GM12874 (cell line): ENCODE results near the gene APOBEC3F.

ENCODE experiments used
- CTCF ChIP-seq: IDR thresholded peaks from 2 replicates; pipeline ENCODE4 v1.5.1; 2011; ENCODE audit warnings: low read depth, mild to moderate bottlenecking, control low read depth, low read length, moderate library complexity; ENCODE audit not compliant: insufficient read depth

APOBEC3F gene

DNA sequence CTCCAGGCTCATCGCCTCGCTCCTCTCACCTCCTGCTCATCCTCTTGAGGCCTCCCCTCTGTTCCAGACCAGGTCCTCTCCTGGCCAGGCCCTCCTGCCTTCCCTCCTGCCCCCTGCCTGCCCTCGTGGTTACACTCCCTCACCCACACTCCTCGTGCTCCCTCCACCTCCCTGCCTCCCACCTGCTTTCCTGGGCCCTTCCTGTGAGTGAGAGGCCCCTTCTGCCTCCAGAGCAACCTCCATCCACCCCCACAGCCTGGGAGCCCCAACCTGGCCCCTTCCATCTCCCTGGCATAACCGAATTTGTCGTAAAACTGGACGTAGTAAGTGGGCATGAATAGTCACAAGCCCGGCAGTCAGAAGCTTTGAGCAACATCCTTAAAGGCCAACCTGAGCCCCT lies 40.9 kb downstream of the APOBEC3F start:
- no peak for TF ChIP-seq CTCF

GRCh38 chr22:39083212-39084165 lies 42.8 kb downstream of the APOBEC3F start:
- no peak for TF ChIP-seq CTCF

DNA sequence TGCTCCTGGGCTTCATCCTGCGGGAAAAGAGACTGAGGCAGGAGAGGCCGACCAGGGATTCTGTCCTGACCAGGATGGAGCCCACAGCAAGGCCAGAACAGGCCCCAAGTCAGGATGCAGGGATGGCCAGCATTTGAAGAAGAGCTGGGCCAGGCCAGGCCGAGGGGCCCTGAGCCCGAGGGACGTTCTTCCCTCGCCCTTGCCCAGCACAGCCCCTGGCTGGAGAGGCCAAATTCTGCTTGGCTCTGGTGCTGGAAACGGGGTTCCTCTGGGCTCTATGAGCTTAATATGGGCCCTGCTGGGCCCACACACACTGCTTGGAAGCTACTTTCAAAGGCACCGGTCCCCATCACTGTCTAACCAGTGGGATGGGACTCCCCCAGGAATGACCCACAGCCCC lies 44.0 kb downstream of the APOBEC3F start:
- no peak for TF ChIP-seq CTCF

- TF ChIP-seq CTCF = no peak
Observed at GRCh38 chr22:39087098-39087497, 46.4 kb downstream of the APOBEC3F start.

GRCh38 chr22:39087881-39088684 lies 47.4 kb downstream of the APOBEC3F start:
- no peak for TF ChIP-seq CTCF

DNA sequence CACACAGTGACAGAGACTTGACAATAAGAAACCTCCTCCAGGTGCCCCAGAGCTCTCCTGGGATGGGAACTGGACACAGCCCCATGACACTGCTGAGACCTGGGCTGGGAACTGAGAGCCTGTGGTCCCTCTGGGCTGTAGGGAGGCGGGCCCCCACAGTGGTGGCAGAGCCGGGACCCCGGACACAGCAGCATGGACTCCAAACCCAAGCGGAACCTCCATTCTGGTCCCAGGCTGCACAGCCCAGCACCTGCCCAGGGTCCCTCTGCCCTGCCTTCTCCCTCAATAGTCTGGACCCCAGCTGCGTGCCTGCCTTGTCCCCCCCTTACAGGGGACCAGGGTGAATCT lies 48.0 kb downstream of the APOBEC3F start:
- no peak for TF ChIP-seq CTCF

DNA sequence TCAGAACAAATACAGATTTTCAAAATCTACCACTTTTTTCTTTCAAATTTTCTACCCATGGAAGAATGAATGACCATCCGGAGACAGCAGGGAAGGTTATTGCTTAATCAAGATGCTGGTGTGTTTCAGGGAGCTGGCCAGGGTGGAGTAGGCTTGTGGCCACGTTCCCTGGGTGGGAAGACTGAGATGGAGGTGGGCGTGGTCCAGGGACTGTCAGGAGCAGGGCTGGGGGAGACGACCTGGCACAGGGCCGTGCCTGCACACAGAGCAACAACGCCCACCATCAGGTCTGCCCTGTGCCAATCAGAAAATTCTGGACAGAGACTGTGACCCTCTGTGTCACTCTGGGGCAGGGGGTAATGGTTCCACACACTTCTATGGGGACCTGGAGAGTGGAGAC lies 49.3 kb downstream of the APOBEC3F start:
- no peak for TF ChIP-seq CTCF
